Measurements from ENCODE around the gene LYZL4.

- TF ChIP-seq, protein P1, sequence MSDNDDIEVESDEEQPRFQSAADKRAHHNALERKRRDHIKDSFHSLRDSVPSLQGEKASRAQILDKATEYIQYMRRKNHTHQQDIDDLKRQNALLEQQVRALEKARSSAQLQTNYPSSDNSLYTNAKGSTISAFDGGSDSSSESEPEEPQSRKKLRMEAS (IDR thresholded peaks at IDR 0.05; ENCODE audit: low read depth, low read length), result no peak
- no peak for TF ChIP-seq POLR2A (IDR thresholded peaks at IDR 0.05; ENCODE audit: low read depth, low read length)
- TF ChIP-seq SP1 (IDR thresholded peaks at IDR 0.05; ENCODE audit: low read depth, low read length), result no peak
- no peak for TF ChIP-seq ATF7 (IDR thresholded peaks at IDR 0.05; ENCODE audit: low read depth)
- no peak for TF ChIP-seq ETV6 (conservative IDR thresholded peaks at IDR 0.05 in 1 of 2, IDR thresholded peaks at IDR 0.05 in 1 of 2; ENCODE audit: borderline replicate concordance in 1 of 2, low read depth in 1 of 2)
- TF ChIP-seq CTCF (IDR thresholded peaks at IDR 0.05 in 2 of 3, conservative IDR thresholded peaks at IDR 0.05 in 1 of 3; ENCODE audit: control insufficient read depth in 2 of 3, extremely low read depth in 1 of 3, insufficient read depth in 1 of 3, low read depth in 3 of 3, low read length in 3 of 3), result no peak
- TF ChIP-seq BHLHE40 (IDR thresholded peaks at IDR 0.05; ENCODE audit: borderline replicate concordance in 1 of 2, low read depth in 2 of 2, low read length in 1 of 2), result no peak
- no peak for TF ChIP-seq E2F4 (IDR thresholded peaks at IDR 0.05; ENCODE audit: low read depth, low read length)
- TF ChIP-seq NR2C2 (IDR thresholded peaks at IDR 0.05; ENCODE audit: borderline replicate concordance, control insufficient read depth, insufficient read length, low read depth), result no peak
- no peak for TF ChIP-seq MTA3 (IDR thresholded peaks at IDR 0.05; ENCODE audit: borderline replicate concordance, low read length)
- TF ChIP-seq ZNF24 (IDR thresholded peaks at IDR 0.05), result no peak
- TF ChIP-seq POLR2AphosphoS5 (IDR thresholded peaks at IDR 0.05; ENCODE audit: low read length), result no peak
- no peak for TF ChIP-seq TCF12 (IDR thresholded peaks at IDR 0.05; ENCODE audit: low read depth, low read length)
- no peak for TF ChIP-seq EGR1 (IDR thresholded peaks at IDR 0.05; ENCODE audit: borderline replicate concordance in 1 of 2, low read depth in 2 of 2, low read length in 2 of 2)
Measured at GRCh38 chr3:42439261-42440115, 29.1 kb upstream of the LYZL4 start.

Measured in GM12878 (cell line).